ENCODE measurements around the gene EIF3K.

GRCh38 chr19:38661996-38662395 lies 43.0 kb downstream of the EIF3K start:
- no peak for TF ChIP-seq POLR2A (IDR thresholded peaks at IDR 0.05)
- no peak for TF ChIP-seq CTCF (IDR thresholded peaks at IDR 0.05)
